Mesodermal cell (in vitro differentiated cells): Measurements from ENCODE around the gene FDXR.

Source experiments
- H3K27ac ChIP-seq: 2 replicates; pipeline ENCODE4 v1.7.0; 2013; ENCODE audit warnings: mild to moderate bottlenecking, low read depth, low read length, moderate library complexity; ENCODE audit not compliant: severe bottlenecking
- H3K36me3 ChIP-seq: 2 replicates; pipeline ENCODE4 v1.7.1; 2013; ENCODE audit warnings: mild to moderate bottlenecking, low read length, moderate library complexity; ENCODE audit not compliant: control insufficient read depth, insufficient read depth
- H3K4me1 ChIP-seq: one replicate; pipeline ENCODE4 v1.7.1; 2013; ENCODE audit warnings: mild to moderate bottlenecking, low read length; ENCODE audit not compliant: insufficient read depth, control insufficient read depth, poor library complexity, severe bottlenecking
- H3K4me3 ChIP-seq: 2 replicates; pipeline ENCODE4 v1.7.0; 2013; ENCODE audit warnings: low read length, control low read depth, mild to moderate bottlenecking; ENCODE audit not compliant: insufficient read depth, poor library complexity, severe bottlenecking; ENCODE audit errors: extremely low read depth
- H3K9me3 ChIP-seq: 2 replicates; pipeline ENCODE4 v1.7.1; 2013; ENCODE audit warnings: mild to moderate bottlenecking, low read length, moderate library complexity; ENCODE audit not compliant: control insufficient read depth
- WGBS, 2 experiments: methylation state at CpG; one replicate each; pipeline ENCODE4 v1.1.5; 2013; ENCODE audit warnings: missing lambda C conversion rate in 2 of 2; ENCODE audit not compliant: insufficient coverage in 2 of 2; 5-methylcytosine and 5-hydroxymethylcytosine counted together

The FDXR gene

GRCh38 chr17:74854792-74855191, 18.0 kb downstream of the FDXR start:
- 90 to 92% methylated on average over 8 to 17 of the region's 17 CpGs for WGBS, 2 experiments
- Histone ChIP-seq H3K27ac (no peak overlapping the region), H3K4me1 (no peaks in the 10 kb centered on the region), H3K9me3 (no peaks in the 10 kb centered on the region), H3K36me3 (no peaks in the 10 kb centered on the region), H3K4me3 (no peak overlapping the region)

GRCh38 chr17:74853669-74854068, 19.1 kb downstream of the FDXR start:
- Histone ChIP-seq H3K36me3 (no peaks in the 10 kb centered on the region), H3K4me3 (no peak overlapping the region), H3K4me1 (no peaks in the 10 kb centered on the region), H3K27ac (no peak overlapping the region), H3K9me3 (no peaks in the 10 kb centered on the region)
- WGBS, 2 experiments, result 89 to 92% methylated on average over 7 of the region's 8 CpGs

DNA sequence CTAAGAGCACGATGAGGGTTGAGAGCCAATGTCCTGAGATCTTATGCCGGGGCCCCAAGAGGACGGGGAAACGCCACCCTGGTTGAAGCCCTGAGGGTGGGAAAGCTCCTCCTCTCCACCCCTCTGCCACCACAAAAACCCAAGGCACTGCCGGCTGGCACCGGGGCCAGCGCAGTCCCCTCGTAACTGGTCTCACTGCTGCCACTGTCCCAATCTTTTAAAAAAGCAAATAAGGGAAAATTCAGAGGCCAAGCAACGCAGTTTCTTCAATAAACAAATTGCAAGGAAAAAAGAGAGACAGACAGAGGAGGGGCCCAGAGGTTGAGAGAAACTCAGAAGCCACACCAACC, 19.8 kb downstream of the FDXR start:
- 26 to 37% methylated on average over 4 to 7 of the region's 9 CpGs for WGBS, 2 experiments
- Histone ChIP-seq H3K36me3 (no peaks in the 10 kb centered on the region), H3K9me3 (no peaks in the 10 kb centered on the region), H3K4me3 (peak overlapping the region; percentile 27), H3K4me1 (no peaks in the 10 kb centered on the region), H3K27ac (no peak overlapping the region)

GRCh38 chr17:74852237-74853047, 20.4 kb downstream of the FDXR start:
- Histone ChIP-seq H3K4me3 (peak overlapping the region; percentile 27), H3K27ac (no peak overlapping the region), H3K36me3 (no peaks in the 10 kb centered on the region), H3K9me3 (no peaks in the 10 kb centered on the region), H3K4me1 (no peaks in the 10 kb centered on the region)
- 7 to 17% methylated on average over 64 to 69 of the region's 76 CpGs for WGBS, 2 experiments

GRCh38 chr17:74851612-74852236, 21.1 kb downstream of the FDXR start:
- Histone ChIP-seq H3K27ac (no peak overlapping the region), H3K36me3 (no peaks in the 10 kb centered on the region), H3K4me3 (no peak overlapping the region), H3K4me1 (no peaks in the 10 kb centered on the region), H3K9me3 (no peaks in the 10 kb centered on the region)
- 81 to 82% methylated on average over 22 to 25 of the region's 29 CpGs for WGBS, 2 experiments

- Histone ChIP-seq H3K9me3 (no peaks in the 10 kb centered on the region), H3K4me1 (no peaks in the 10 kb centered on the region), H3K4me3 (no peak overlapping the region), H3K36me3 (no peaks in the 10 kb centered on the region), H3K27ac (no peak overlapping the region)
- 57 to 70% methylated on average over 3 of the region's 3 CpGs for WGBS, 2 experiments
Observed at GRCh38 chr17:74850914-74851313, 21.9 kb downstream of the FDXR start.

DNA sequence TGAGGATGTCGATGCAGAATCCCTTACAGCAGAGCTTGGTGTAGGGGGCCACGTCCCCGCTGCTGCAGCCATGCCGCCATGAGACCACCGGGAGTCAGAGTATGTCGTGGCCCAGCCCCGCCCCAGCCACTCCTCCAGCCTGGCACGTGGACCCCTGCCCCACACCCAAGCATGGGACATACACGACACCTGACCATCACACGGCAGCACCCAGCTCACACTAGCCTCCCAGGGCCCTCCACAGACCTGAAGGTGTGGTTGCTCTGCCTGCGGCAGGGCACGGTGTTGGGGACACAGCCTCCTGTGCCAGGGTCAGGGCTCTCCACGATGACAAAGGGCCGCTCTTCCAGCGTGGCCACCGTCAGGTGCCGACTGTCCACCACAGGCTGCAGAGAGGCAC, 22.5 kb downstream of the FDXR start:
- Histone ChIP-seq H3K36me3 (no peaks in the 10 kb centered on the region), H3K9me3 (no peaks in the 10 kb centered on the region), H3K27ac (no peak overlapping the region), H3K4me3 (no peak overlapping the region), H3K4me1 (no peaks in the 10 kb centered on the region)
- WGBS, 2 experiments, result 84 to 85% methylated on average over 13 to 17 of the region's 17 CpGs

- no peaks in the 10 kb centered on the region for H3K36me3 ChIP-seq
- no peak overlapping the region for H3K4me3 ChIP-seq
- no peaks in the 10 kb centered on the region for H3K9me3 ChIP-seq
- no peaks in the 10 kb centered on the region for H3K4me1 ChIP-seq
- WGBS, 2 experiments, result 61 to 63% methylated on average over 7 to 8 of the region's 9 CpGs
- H3K27ac ChIP-seq, result no peak overlapping the region
Observed at GRCh38 chr17:74848656-74849399, 24.0 kb downstream of the FDXR start.

- WGBS, 2 experiments, result 91% methylated on average over 16 of the region's 16 CpGs
- H3K4me3 ChIP-seq, result no peak overlapping the region
- H3K4me1 ChIP-seq, result no peaks in the 10 kb centered on the region
- no peaks in the 10 kb centered on the region for H3K36me3 ChIP-seq
- H3K9me3 ChIP-seq, result no peaks in the 10 kb centered on the region
- H3K27ac ChIP-seq, result no peak overlapping the region
Observed at GRCh38 chr17:74846621-74847020, 26.2 kb downstream of the FDXR start.

- Histone ChIP-seq H3K36me3 (no peaks in the 10 kb centered on the region), H3K9me3 (no peaks in the 10 kb centered on the region), H3K4me1 (peaks cover 9% of the 10 kb centered on the region), H3K4me3 (no peak overlapping the region), H3K27ac (no peak overlapping the region)
- WGBS, 2 experiments, result 49 to 52% methylated on average over 25 to 26 of the region's 26 CpGs
Observed at GRCh38 chr17:74843352-74843627, 29.5 kb downstream of the FDXR start.
